Chondrocyte (in vitro differentiated cells): ENCODE results near the gene CXCR3. TPM values are rescaled to one million over a fixed set of nuclear protein-coding genes. Genes with fewer than 3 reads are reported as not detected.

ENCODE experiments used
- DNase-seq: peaks from one replicate; pipeline ENCODE4 v3.0.0; 2021; ENCODE audit warnings: mixed read lengths, low spot score
- H3K27ac Mint-ChIP-seq: one replicate; pipeline ENCODE4 v1.8.0; 2021; ENCODE audit warnings: mild to moderate bottlenecking, moderate library complexity, mixed read lengths; ENCODE audit not compliant: unreplicated experiment
- H3K27me3 Mint-ChIP-seq: 2 replicates; pipeline ENCODE4 v1.8.0; 2021; ENCODE audit warnings: low read depth, mixed read lengths
- H3K36me3 Mint-ChIP-seq: 2 replicates; pipeline ENCODE4 v1.8.0; 2021; ENCODE audit warnings: low read depth, mixed read lengths
- H3K4me1 Mint-ChIP-seq: 2 replicates; pipeline ENCODE4 v1.8.0; 2021; ENCODE audit warnings: low read depth, mild to moderate bottlenecking, mixed read lengths
- H3K4me3 Mint-ChIP-seq: one replicate; pipeline ENCODE4 v1.8.0; 2021; ENCODE audit warnings: mild to moderate bottlenecking, moderate library complexity, mixed read lengths; ENCODE audit not compliant: unreplicated experiment
- H3K9me3 Mint-ChIP-seq: 2 replicates; pipeline ENCODE4 v1.8.0; 2021; ENCODE audit warnings: low read depth, mixed read lengths
- total RNA-seq: library from RNA; stranded (reverse); gene quantifications from 3 replicates; pipeline ENCODE4 v1.2.1, GENCODE V29; 2021
- TF ChIP-seq, protein P1 (sequence below): fragments of 200-600 bp; sonication (generic); IDR thresholded peaks from 2 replicates; pipeline ENCODE4 v1.5.0; 2021; ENCODE audit warnings: antibody characterized with exemption, mild to moderate bottlenecking, moderate library complexity

CXCR3 gene
- total RNA-seq, 1 donor from 2014 or later = not detected

DNA sequence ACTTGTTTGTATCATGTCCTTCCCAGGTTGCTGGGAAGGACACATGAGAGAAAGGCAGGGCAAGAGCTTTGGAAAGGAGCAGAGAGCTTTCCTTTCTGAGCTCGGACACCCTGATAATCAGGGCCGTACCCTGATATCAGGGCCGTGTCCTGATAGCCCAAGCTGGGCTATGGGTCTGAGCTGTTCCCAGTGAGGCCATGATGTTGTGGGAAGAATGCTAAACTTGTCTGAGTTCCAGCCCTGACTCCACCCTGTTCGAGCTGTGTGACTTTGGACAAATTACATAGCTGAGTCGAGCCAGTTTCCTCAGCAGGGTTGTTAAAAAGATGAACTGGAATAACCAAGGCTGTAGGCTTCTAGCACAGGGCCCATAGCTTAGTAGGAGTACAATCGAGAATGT is 3.3 kb upstream of the CXCR3 start:
- DNase-seq = no peak
- H3K36me3 Mint-ChIP-seq = peaks cover 2% of the 10 kb centered on the region
- no peak overlapping the region for H3K4me3 Mint-ChIP-seq
- H3K27me3 Mint-ChIP-seq = no peaks in the 10 kb centered on the region
- H3K27ac Mint-ChIP-seq = peak overlapping the region; percentile 74
- no peaks in the 10 kb centered on the region for H3K9me3 Mint-ChIP-seq
- TF ChIP-seq, protein P1, sequence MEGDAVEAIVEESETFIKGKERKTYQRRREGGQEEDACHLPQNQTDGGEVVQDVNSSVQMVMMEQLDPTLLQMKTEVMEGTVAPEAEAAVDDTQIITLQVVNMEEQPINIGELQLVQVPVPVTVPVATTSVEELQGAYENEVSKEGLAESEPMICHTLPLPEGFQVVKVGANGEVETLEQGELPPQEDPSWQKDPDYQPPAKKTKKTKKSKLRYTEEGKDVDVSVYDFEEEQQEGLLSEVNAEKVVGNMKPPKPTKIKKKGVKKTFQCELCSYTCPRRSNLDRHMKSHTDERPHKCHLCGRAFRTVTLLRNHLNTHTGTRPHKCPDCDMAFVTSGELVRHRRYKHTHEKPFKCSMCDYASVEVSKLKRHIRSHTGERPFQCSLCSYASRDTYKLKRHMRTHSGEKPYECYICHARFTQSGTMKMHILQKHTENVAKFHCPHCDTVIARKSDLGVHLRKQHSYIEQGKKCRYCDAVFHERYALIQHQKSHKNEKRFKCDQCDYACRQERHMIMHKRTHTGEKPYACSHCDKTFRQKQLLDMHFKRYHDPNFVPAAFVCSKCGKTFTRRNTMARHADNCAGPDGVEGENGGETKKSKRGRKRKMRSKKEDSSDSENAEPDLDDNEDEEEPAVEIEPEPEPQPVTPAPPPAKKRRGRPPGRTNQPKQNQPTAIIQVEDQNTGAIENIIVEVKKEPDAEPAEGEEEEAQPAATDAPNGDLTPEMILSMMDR = no peak
- peaks cover 7% of the 10 kb centered on the region for H3K4me1 Mint-ChIP-seq

DNA sequence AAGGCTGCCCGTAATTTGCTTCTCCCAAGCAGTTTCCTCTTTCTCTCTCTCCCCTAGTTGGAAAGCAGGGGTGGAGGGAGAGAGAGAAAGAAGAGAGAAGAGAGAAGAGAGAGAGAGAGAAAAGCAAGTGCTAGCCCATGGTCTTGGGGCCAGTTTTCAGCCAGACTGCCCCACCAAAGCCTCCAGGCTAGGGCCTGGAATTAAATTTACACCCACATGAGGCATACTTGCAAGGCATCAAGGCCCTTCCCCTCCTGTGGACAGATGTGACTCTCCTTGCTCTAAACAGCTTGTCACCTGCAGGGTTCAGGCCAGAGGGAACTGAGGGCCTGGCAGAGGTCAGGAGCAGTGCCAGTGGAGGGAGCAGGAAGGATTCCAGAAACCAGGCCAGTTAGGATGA is 1.7 kb upstream of the CXCR3 start:
- Mint-ChIP-seq H3K4me1 (peaks cover 7% of the 10 kb centered on the region), H3K9me3 (no peaks in the 10 kb centered on the region), H3K4me3 (no peak overlapping the region), H3K27me3 (no peaks in the 10 kb centered on the region), H3K36me3 (peaks cover 6% of the 10 kb centered on the region), H3K27ac (no peak overlapping the region)
- TF ChIP-seq, protein P1 = no peak
- no peak for DNase-seq

DNA sequence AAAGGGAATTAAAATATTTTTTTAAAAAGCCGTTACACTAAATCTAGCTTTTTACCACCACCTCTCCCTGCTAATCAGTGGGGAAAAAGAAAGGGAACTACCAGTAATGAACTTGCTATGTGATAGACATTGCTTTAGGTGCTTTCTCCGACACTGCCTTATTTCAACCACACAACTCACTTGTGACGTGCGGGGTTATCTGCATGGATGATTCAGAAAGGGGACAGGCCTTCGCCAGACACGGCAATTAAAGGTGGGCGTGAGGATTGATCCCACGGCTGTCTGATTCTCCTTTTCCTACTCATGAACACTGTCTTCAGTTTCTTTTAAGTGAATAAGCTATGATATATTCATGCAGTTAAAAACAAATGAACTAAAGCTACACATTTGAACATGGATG is 882 bp upstream of the CXCR3 start:
- Mint-ChIP-seq H3K9me3 (no peaks in the 10 kb centered on the region), H3K27me3 (no peaks in the 10 kb centered on the region), H3K4me1 (peaks cover 7% of the 10 kb centered on the region), H3K27ac (no peak overlapping the region), H3K4me3 (no peak overlapping the region), H3K36me3 (peaks cover 7% of the 10 kb centered on the region)
- DNase-seq = no peak
- TF ChIP-seq, protein P1 = no peak

DNA sequence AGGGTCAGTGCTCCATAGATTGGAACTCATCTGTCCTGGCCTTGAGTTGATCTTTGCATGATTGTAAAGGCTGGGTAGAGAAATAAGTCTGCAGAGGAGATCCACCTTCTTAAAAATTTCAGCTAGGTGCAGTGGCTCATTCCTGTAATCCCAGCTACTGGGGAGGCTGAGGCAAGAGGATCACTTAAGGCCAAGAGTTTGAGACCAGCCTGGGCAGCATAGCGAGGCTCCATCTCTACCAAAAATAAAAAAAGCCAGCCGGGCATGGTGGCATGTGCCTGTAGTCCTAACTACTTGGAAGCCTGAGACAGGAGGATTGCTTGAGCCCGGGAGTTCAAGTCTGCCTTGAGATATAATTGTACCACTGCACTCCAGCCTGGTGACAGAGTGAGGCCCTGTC is 476 bp upstream of the CXCR3 start:
- Mint-ChIP-seq H3K36me3 (peaks cover 7% of the 10 kb centered on the region), H3K4me3 (no peak overlapping the region), H3K9me3 (no peaks in the 10 kb centered on the region), H3K4me1 (peaks cover 7% of the 10 kb centered on the region), H3K27ac (no peak overlapping the region), H3K27me3 (no peaks in the 10 kb centered on the region)
- TF ChIP-seq, protein P1 = no peak
- no peak for DNase-seq

DNA sequence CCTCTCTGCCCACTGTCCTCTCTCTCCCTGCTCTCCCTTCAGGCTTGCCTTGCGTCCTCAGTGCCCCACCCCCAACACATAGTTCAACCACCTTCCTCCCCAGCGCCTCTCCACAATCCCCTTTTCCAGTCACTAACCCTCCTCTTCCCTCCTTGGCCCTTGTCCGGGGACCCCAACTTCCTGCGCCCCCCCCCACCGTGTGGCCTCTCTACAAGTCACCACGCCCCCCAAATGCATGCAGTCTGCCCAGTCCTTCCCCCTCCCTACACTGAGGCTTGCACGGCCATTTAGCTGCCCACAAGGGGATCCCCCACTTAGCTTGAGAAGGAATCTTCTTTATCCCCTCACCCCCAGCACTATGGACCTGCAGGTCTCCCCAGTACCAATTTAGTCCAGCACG is 569 bp downstream of the CXCR3 start:
- H3K27me3 Mint-ChIP-seq = no peaks in the 10 kb centered on the region
- no peaks in the 10 kb centered on the region for H3K9me3 Mint-ChIP-seq
- H3K36me3 Mint-ChIP-seq = peaks cover 13% of the 10 kb centered on the region

More for the DNA sequence above, 569 bp downstream of the CXCR3 start:
- TF ChIP-seq, protein P1 = no peak
- Mint-ChIP-seq H3K4me1 (peaks cover 7% of the 10 kb centered on the region), H3K4me3 (no peak overlapping the region), H3K27ac (no peak overlapping the region)
- no peak for DNase-seq
